8988T (cell line): ENCODE results near the gene SAMHD1.
"Not testable (repeated sequence)": the region's sequence is repeated elsewhere in the genome, so short reads cannot be mapped to it uniquely, and the experiment has no call there.

ENCODE experiments used
- DNase-seq: peaks from one replicate; pipeline ENCODE4 v3.0.0; 2011

SAMHD1 gene

GRCh38 chr20:36906086-36906485 is 45.4 kb downstream of the SAMHD1 start:
- not testable (repeated sequence) for DNase-seq

- not testable (repeated sequence) for DNase-seq
Measured at GRCh38 chr20:36905566-36905965, 45.9 kb downstream of the SAMHD1 start.

- no peak for DNase-seq
Measured at GRCh38 chr20:36904690-36905089, 46.8 kb downstream of the SAMHD1 start.

- no peak for DNase-seq
Measured at GRCh38 chr20:36895036-36895435, 56.5 kb downstream of the SAMHD1 start.

GRCh38 chr20:36893801-36894200 is 57.7 kb downstream of the SAMHD1 start:
- no peak for DNase-seq

GRCh38 chr20:36891211-36891610 is 60.3 kb downstream of the SAMHD1 start:
- DNase-seq, result no peak

GRCh38 chr20:36890586-36890985 is 60.9 kb downstream of the SAMHD1 start:
- DNase-seq, result no peak

GRCh38 chr20:36888880-36889516 is 62.5 kb downstream of the SAMHD1 start:
- no peak for DNase-seq

GRCh38 chr20:36887752-36888090 is 63.8 kb downstream of the SAMHD1 start:
- DNase-seq, result no peak

GRCh38 chr20:36886859-36887751 is 64.4 kb downstream of the SAMHD1 start:
- DNase-seq, result peak; percentile 84

GRCh38 chr20:36885356-36885755 is 66.2 kb downstream of the SAMHD1 start:
- DNase-seq, result no peak

GRCh38 chr20:36883977-36884535 is 67.5 kb downstream of the SAMHD1 start:
- no peak for DNase-seq

- DNase-seq, result no peak
Measured at GRCh38 chr20:36881888-36882287, 69.6 kb downstream of the SAMHD1 start.

- no peak for DNase-seq
Measured at GRCh38 chr20:36881331-36881730, 70.2 kb downstream of the SAMHD1 start.

- no peak for DNase-seq
Measured at GRCh38 chr20:36880741-36881250, 70.7 kb downstream of the SAMHD1 start.

GRCh38 chr20:36878941-36879340 is 72.6 kb downstream of the SAMHD1 start:
- DNase-seq, result no peak

- no peak for DNase-seq
Measured at GRCh38 chr20:36876473-36876833, 75.1 kb downstream of the SAMHD1 start.

GRCh38 chr20:36875702-36876472 is 75.6 kb downstream of the SAMHD1 start, which contains the start of gene TLDC2:
TSS of gene TLDC2 (plus strand) at chr20:36876138. CDS start at chr20:36876175, 37 bp downstream.
- no peak for DNase-seq

GRCh38 chr20:36875093-36875492 is 76.4 kb downstream of the SAMHD1 start:
- not testable (repeated sequence) for DNase-seq

GRCh38 chr20:36873498-36874189 is 77.9 kb downstream of the SAMHD1 start:
- DNase-seq, result no peak

- no peak for DNase-seq
Measured at GRCh38 chr20:36872852-36873251, 78.7 kb downstream of the SAMHD1 start.
